OCI-LY7 (cell line): ENCODE measurements around the gene TRMO. TPM values are rescaled to one million over a fixed set of nuclear protein-coding genes. Genes with fewer than 3 reads are reported as not detected.

Experiments used
- small RNA-seq: library from RNA; depleted of rRNA; stranded (forward); fragments of <200 nt; gene quantifications from one replicate; pipeline ENCODE3, GENCODE V24; 2014
- total RNA-seq, 2 experiments: library from RNA; depleted of rRNA in 1 of 2; stranded (reverse); fragments of >200 nt in 1 of 2; shearing (Covaris generic) in 1 of 2; gene quantifications; 2 replicates each; pipeline ENCODE4 v1.2.3, GENCODE V29; 2014 to 2022

Gene TRMO
- total RNA-seq, 2 experiments from 2014 or later, result 10.9 to 17.6 TPM

Small RNA genes within 50 kb of the gene (small RNA-seq; reads per million reads assigned to genes)
- not detected for gene RF00019

Other genes with a start within 250 kb of the TRMO start
- 15.8 and 17.8 TPM in 2 replicates for gene XPA, start 225.2 kb downstream of the TRMO start, total RNA-seq (2014; rRNA removed; shearing (Covaris generic))
- gene XPA, start 225.2 kb downstream of the TRMO start, total RNA-seq (2022), result 13.7 and 15.7 TPM in 2 replicates
- not detected in 2 replicates for gene FOXE1, start 69.3 kb downstream of the TRMO start, total RNA-seq (2014; rRNA removed; shearing (Covaris generic))
- gene FOXE1, start 69.3 kb downstream of the TRMO start, total RNA-seq (2022), result not detected in 2 replicates
- gene HEMGN, start 15.7 kb upstream of the TRMO start, total RNA-seq (2014; rRNA removed; shearing (Covaris generic)), result 4.3 and 5.4 TPM in 2 replicates
- gene HEMGN, start 15.7 kb upstream of the TRMO start, total RNA-seq (2022), result 3.3 and 3.8 TPM in 2 replicates
- gene ANP32B, start 60.8 kb upstream of the TRMO start, total RNA-seq (2014; rRNA removed; shearing (Covaris generic)), result 32.1 and 52.7 TPM in 2 replicates
- 389 and 454 TPM in 2 replicates for gene ANP32B, start 60.8 kb upstream of the TRMO start, total RNA-seq (2022)
- gene NANS, start 134.2 kb upstream of the TRMO start, total RNA-seq (2014; rRNA removed; shearing (Covaris generic)), result 63.7 and 70.6 TPM in 2 replicates
- 50.4 and 56.9 TPM in 2 replicates for gene NANS, start 134.2 kb upstream of the TRMO start, total RNA-seq (2022)
- gene TRIM14, start 196.7 kb upstream of the TRMO start, total RNA-seq (2014; rRNA removed; shearing (Covaris generic)), result 18.4 and 21.4 TPM in 2 replicates
- 26.0 and 31.2 TPM in 2 replicates for gene TRIM14, start 196.7 kb upstream of the TRMO start, total RNA-seq (2022)